IMR-90 (cell line): ENCODE results near the gene ACTRT2. TPM values are rescaled to one million over a fixed set of nuclear protein-coding genes. Genes with fewer than 3 reads are reported as not detected.

Experiments used
- ATAC-seq: fragments of 200-7000 bp; cut with Tn5 transposase; 2 replicates; pipeline ENCODE4 v1.9.1; 2020; ENCODE audit warnings: low read depth, mild to moderate bottlenecking, moderate library complexity
- BruUV-seq: library from RNA; stranded (reverse); fragments of 400-500 nt; replicated peaks from 2 replicates; lab custom pipeline; 2021; lab: Mats Ljungman, UMichigan
- CTCF ChIA-PET: fragments of 300-600 bp; formaldehyde crosslinking; extraction: SDS; loops from one replicate; lab custom pipeline; 2021; ENCODE audit warnings: antibody characterized with exemption; lab: Yijun Ruan, JAX
- POLR2A ChIA-PET: fragments of 300-600 bp; sonication (Branson Sonifier 250); formaldehyde crosslinking; loops from one replicate; lab custom pipeline; 2022; ENCODE audit warnings: antibody characterized with exemption; ENCODE audit not compliant: unreplicated experiment; lab: Charles Lee
- DNase-seq: peaks from one replicate; pipeline ENCODE4 v3.0.0; 2013
- H2AFZ ChIP-seq: replicated peaks from 2 replicates; pipeline ENCODE3; 2013; ENCODE audit warnings: low read length, mild to moderate bottlenecking; ENCODE audit not compliant: poor library complexity
- H2AK5ac ChIP-seq: 2 replicates; pipeline ENCODE4 v1.6.1; 2013; ENCODE audit warnings: low read depth, low read length, inconsistent platforms
- H2AK9ac ChIP-seq: replicated peaks from 2 replicates; pipeline ENCODE3; 2013; ENCODE audit warnings: mild to moderate bottlenecking, low read depth, low read length, moderate library complexity; ENCODE audit not compliant: poor library complexity
- H2BK120ac ChIP-seq: 2 replicates; pipeline ENCODE4 v1.6.1; 2013; ENCODE audit warnings: low read depth, low read length, inconsistent platforms
- H2BK15ac ChIP-seq: 3 replicates; pipeline ENCODE4 v1.6.1; 2013; ENCODE audit warnings: low read depth, low read length, inconsistent platforms
- H2BK20ac ChIP-seq: 2 replicates; pipeline ENCODE4 v1.6.1; 2013; ENCODE audit warnings: low read depth, mild to moderate bottlenecking, inconsistent platforms, low read length, moderate library complexity
- H2BK5ac ChIP-seq: 2 replicates; pipeline ENCODE4 v1.6.1; 2013; ENCODE audit warnings: mild to moderate bottlenecking, low read depth, low read length, inconsistent platforms; ENCODE audit not compliant: poor library complexity, severe bottlenecking
- H3K14ac ChIP-seq: replicated peaks from 2 replicates; pipeline ENCODE4 v1.6.1; 2013; ENCODE audit warnings: low read depth, low read length, inconsistent platforms
- H3K18ac ChIP-seq: 2 replicates; pipeline ENCODE4 v1.6.1; 2013; ENCODE audit warnings: low read depth, low read length, control low read depth
- H3K23ac ChIP-seq: 2 replicates; pipeline ENCODE4 v1.6.1; 2013; ENCODE audit warnings: low read depth, low read length, inconsistent platforms
- H3K27ac ChIP-seq: 2 replicates; pipeline ENCODE4 v1.5.1; 2013; ENCODE audit warnings: mild to moderate bottlenecking, control low read depth, low read length; ENCODE audit not compliant: insufficient read depth
- H3K27me3 ChIP-seq: 2 replicates; pipeline ENCODE4 v1.6.1; 2013; ENCODE audit warnings: low read length; ENCODE audit not compliant: control insufficient read depth, insufficient read depth
- H3K36me3 ChIP-seq: 2 replicates; pipeline ENCODE4 v1.6.1; 2013; ENCODE audit warnings: low read length, mixed read lengths; ENCODE audit not compliant: control insufficient read depth, insufficient read depth
- H3K4ac ChIP-seq: 2 replicates; pipeline ENCODE4 v1.6.1; 2013; ENCODE audit warnings: low read depth, low read length, inconsistent platforms
- H3K4me1 ChIP-seq: 2 replicates; pipeline ENCODE4 v1.6.1; 2013; ENCODE audit warnings: low read length, mixed read lengths; ENCODE audit not compliant: control insufficient read depth, insufficient read depth
- H3K4me2 ChIP-seq: 2 replicates; pipeline ENCODE4 v1.6.1; 2013; ENCODE audit warnings: low read depth, mild to moderate bottlenecking, control low read depth, low read length, moderate library complexity
- H3K4me3 ChIP-seq: 2 replicates; pipeline ENCODE4 v1.5.1; 2013; ENCODE audit warnings: low read depth, mild to moderate bottlenecking, control low read depth, low read length, moderate library complexity; ENCODE audit not compliant: insufficient read depth
- H3K56ac ChIP-seq: 2 replicates; pipeline ENCODE4 v1.6.1; 2013; ENCODE audit warnings: low read length, inconsistent platforms; ENCODE audit not compliant: insufficient read depth; ENCODE audit errors: extremely low read depth
- H3K79me1 ChIP-seq, 2 experiments: 2 replicates each; pipeline ENCODE4 v1.6.1; 2013; ENCODE audit warnings: low read length in 2 of 2, inconsistent platforms in 1 of 2, low read depth in 1 of 2
- H3K9ac ChIP-seq: 2 replicates; pipeline ENCODE4 v1.6.1; 2013; ENCODE audit warnings: low read depth, low read length, control low read depth
- H3K9me1 ChIP-seq: 2 replicates; pipeline ENCODE4 v1.6.1; 2013; ENCODE audit warnings: low read length, inconsistent platforms; ENCODE audit not compliant: insufficient read depth
- H3K9me3 ChIP-seq: 2 replicates; pipeline ENCODE4 v1.6.1; 2013; ENCODE audit warnings: low read length; ENCODE audit not compliant: control insufficient read depth, insufficient read depth
- H4K20me1 ChIP-seq: 2 replicates; pipeline ENCODE4 v1.6.1; 2013; ENCODE audit warnings: low read length, inconsistent platforms; ENCODE audit not compliant: insufficient read depth
- H4K5ac ChIP-seq: 2 replicates; pipeline ENCODE4 v1.6.1; 2013; ENCODE audit warnings: mild to moderate bottlenecking, low read depth, low read length, control low read depth
- H4K8ac ChIP-seq, 2 experiments: 2 replicates each; pipeline ENCODE4 v1.6.1; 2013; ENCODE audit warnings: low read depth in 2 of 2, low read length in 2 of 2, control low read depth in 1 of 2, inconsistent platforms in 1 of 2
- H4K91ac ChIP-seq: 2 replicates; pipeline ENCODE4 v1.6.1; 2013; ENCODE audit warnings: low read depth, low read length, inconsistent platforms; ENCODE audit not compliant: insufficient read depth
- CEBPB ChIP-seq: IDR thresholded peaks from 2 replicates; pipeline ENCODE4 v1.6.1; 2012; ENCODE audit warnings: low read depth, low read length, improper control_type of control experiment
- CHD1 ChIP-seq: IDR thresholded peaks from 2 replicates; pipeline ENCODE4 v1.6.1; 2012; ENCODE audit warnings: low read depth, low read length, improper control_type of control experiment
- MAFK ChIP-seq: IDR thresholded peaks from 2 replicates; pipeline ENCODE4 v1.6.1; 2012; ENCODE audit warnings: low read depth, low read length, improper control_type of control experiment
- MAZ ChIP-seq: IDR thresholded peaks from 2 replicates; pipeline ENCODE4 v1.6.1; 2012; ENCODE audit warnings: low read depth, mild to moderate bottlenecking, low read length, improper control_type of control experiment, moderate library complexity, borderline replicate concordance
- MXI1 ChIP-seq: IDR thresholded peaks from 2 replicates; pipeline ENCODE4 v1.6.1; 2012; ENCODE audit warnings: low read depth, mild to moderate bottlenecking, low read length, moderate library complexity, borderline replicate concordance
- NFE2L2 ChIP-seq: fragments of 150-350 bp; IDR thresholded peaks from 2 replicates; pipeline ENCODE4 v1.6.1; 2016; ENCODE audit warnings: low read depth, mild to moderate bottlenecking, low read length
- RAD21 ChIP-seq: IDR thresholded peaks from 2 replicates; pipeline ENCODE4 v1.6.1; 2012; ENCODE audit warnings: low read length, improper control_type of control experiment
- RCOR1 ChIP-seq: IDR thresholded peaks from 2 replicates; pipeline ENCODE4 v1.6.1; 2012; ENCODE audit warnings: mild to moderate bottlenecking, low read length, improper control_type of control experiment; ENCODE audit not compliant: insufficient replicate concordance
- RFX5 ChIP-seq: IDR thresholded peaks from 2 replicates; pipeline ENCODE4 v1.8.0; 2012; ENCODE audit warnings: low read depth, mild to moderate bottlenecking, low read length, moderate library complexity
- WGBS, 2 experiments: methylation state at CpG; one replicate each; pipeline versions ENCODE4 v1.1.5 to v1.1.7; 2013; ENCODE audit warnings: missing lambda C conversion rate in 2 of 2; ENCODE audit not compliant: insufficient read length in 1 of 2; ENCODE audit errors: extremely low coverage in 2 of 2; 5-methylcytosine and 5-hydroxymethylcytosine counted together
- dilution Hi-C: fragments of 300-500 bp; cut with HindIII; formaldehyde crosslinking; loops from one replicate; pipeline ENCODE4 v1.14.3; 2018; ENCODE audit warnings: low sequenced_read_pairs; ENCODE audit not compliant: unreplicated experiment
- in situ Hi-C: fragments of 300-500 bp; cut with MboI; formaldehyde crosslinking; loops from 3 replicates; pipeline ENCODE4 v1.14.3; 2019; ENCODE audit warnings: low sequenced_read_pairs, inconsistent platforms, mixed read lengths
- intact Hi-C: fragments of 100-400 bp; cut with micrococcal nuclease; formaldehyde crosslinking; loops from 2 replicates; pipeline ENCODE4 v1.10.0; 2022
- polyA plus RNA-seq, 3 experiments: library from polyadenylated mRNA; depleted of rRNA; stranded (reverse); fragments of >200 nt; gene quantifications; 2 replicates each; pipeline ENCODE4 v1.2.3, GENCODE V29; 2012; ENCODE audit warnings: low replicate concordance in 1 of 3
- total RNA-seq: library from RNA; depleted of rRNA; stranded (reverse); fragments of >200 nt; gene quantifications from 2 replicates; pipeline ENCODE4 v1.2.3, GENCODE V29; 2012
- TF ChIP-seq, protein P1 (sequence below): fragments of 150-350 bp; IDR thresholded peaks from 2 replicates; pipeline ENCODE4 v1.6.1; 2017; ENCODE audit warnings: mild to moderate bottlenecking, antibody characterized with exemption, low read length, low read depth
- TF ChIP-seq, protein P2 (sequence below): conservative IDR thresholded peaks from 2 replicates; pipeline ENCODE4 v1.5.1; 2012; ENCODE audit warnings: mild to moderate bottlenecking, low read depth, low read length, improper control_type of control experiment

ACTRT2 gene
- total and polyA plus RNA-seq, 2 of the 4 experiments (the other 2 are of a cell fraction), result not detected

DNA sequence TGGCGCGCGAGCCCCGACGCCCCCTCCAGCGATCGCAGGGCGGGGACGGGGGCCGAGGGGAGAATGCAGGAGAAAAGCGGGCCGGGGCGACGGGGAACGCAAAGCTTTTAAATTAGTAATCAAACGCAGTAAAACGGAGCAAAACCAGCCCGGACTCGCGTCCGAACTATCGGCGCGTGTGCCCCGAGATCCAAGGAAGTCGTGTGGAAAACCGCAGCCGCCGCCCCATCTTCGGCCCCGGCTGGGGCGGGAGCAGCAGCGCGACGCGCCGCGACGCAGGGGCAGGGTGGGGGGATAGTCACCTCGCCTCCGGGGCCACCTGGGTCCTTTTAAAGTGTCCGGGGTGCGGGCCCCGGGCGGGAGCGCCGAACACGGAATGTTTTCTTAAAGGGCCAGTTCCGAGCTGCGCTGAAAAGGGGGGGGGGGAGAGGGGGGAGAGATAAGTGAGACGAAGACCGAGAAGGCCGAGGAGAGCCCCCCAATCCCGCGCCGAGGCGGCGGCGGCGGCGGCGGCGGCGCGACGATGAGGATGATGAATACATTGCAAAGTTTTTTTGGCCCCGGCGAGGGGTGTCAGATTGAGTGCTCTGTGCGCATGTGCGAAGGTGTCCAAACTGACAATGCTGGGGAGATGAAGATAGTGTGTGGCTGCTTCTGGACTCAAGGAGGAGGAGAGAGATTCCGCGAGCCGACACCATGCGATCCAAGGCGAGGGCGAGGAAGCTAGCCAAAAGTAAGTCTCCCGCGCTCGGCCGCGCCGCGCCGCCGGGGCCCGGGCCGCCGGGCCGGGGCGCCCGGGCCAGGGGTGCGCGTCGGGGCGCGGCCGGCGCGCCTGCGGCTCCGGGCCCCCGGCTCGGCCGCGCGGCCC is 47.5 kb downstream of the ACTRT2 start, which contains the start of gene PRDM16 (continued):
- TF ChIP-seq CEBPB, result no peak

DNA sequence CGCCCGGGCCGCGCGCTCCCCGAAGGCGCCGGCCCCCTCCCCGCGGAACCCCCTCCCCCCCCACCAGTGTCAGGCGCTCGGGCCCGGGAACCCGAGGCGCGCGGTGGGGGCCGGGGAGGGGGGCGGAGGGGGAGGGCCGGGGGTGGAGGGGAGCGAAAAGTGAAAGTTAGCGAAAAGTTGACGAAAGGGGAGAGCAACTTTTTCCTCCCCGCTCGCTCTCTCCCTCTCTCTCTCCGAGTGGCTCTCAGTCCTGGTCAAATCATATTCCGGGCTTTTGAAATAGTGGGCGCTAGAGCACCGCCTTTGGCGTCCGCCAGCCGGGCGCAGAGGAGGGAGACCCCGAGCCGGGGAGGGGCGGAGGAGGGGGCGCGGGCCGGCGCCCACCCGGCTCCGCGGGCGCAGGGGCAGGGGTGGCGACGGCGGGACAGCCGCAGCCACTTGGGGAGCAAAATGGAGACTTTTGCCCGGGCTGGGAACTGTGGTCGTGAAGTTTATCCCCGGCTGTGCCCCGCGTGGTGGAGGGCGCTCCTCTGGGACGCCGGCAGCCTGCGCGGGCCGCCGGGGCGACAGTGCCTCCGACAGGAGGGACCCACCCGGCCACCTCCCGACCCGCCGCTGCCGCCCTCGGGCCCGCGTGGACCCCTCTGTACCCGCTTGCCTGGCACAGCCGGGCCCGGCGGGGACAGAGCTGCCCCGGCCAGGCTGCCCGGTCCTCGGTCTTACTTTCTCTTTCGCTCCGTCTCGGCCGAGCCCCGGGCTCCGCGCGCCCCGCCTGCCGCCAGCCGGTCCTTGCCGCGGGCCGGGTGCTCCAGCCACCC is 48.4 kb downstream of the ACTRT2 start:
- no peak overlapping the region for H2BK20ac ChIP-seq
- H3K27ac ChIP-seq, result no peak overlapping the region
- H3K27me3 ChIP-seq, result peaks cover 77% of the 10 kb centered on the region
- no peak overlapping the region for H3K14ac ChIP-seq
- H3K36me3 ChIP-seq, result no peaks in the 10 kb centered on the region
- peaks cover 2% of the 10 kb centered on the region; the same call in 1 of the 2 replicates for H3K4me1 ChIP-seq
- ATAC-seq, result peak; percentile 77
- H2AFZ ChIP-seq, result peak overlapping the region; percentile 72
- no peak overlapping the region for H3K9ac ChIP-seq
- dilution Hi-C loops (no loop called here), intact Hi-C loops (loop anchor here (1.0 to 10.0 kb wide), 3 partner anchors 245 to 657 kb away; partner anchors contain the start of gene PEX10), in situ Hi-C loops (loop anchor here (25.0 kb wide), 1 partner anchor 632 kb away; no protein-coding TSS in a partner anchor)
- H3K4ac ChIP-seq, result no peak overlapping the region
- H3K79me1 ChIP-seq, result no peaks in the 10 kb centered on the region
- H2AK9ac ChIP-seq, result no peak overlapping the region
- H3K23ac ChIP-seq, result no peak overlapping the region
- peak; percentile 19 for DNase-seq
- no peak overlapping the region for H3K56ac ChIP-seq
- peak overlapping the region; percentile 48 for H3K4me3 ChIP-seq
- ChIA-PET POLR2A (no interaction called here), CTCF (no interaction called here)
- no peaks in the 10 kb centered on the region for H3K9me3 ChIP-seq
- no peak overlapping the region for H2BK120ac ChIP-seq
- H3K4me2 ChIP-seq, result no peak overlapping the region; the same call in 1 of the 2 replicates
- H2BK5ac ChIP-seq, result no peak overlapping the region
- H3K9me1 ChIP-seq, result no peaks in the 10 kb centered on the region
- no peak overlapping the region for H2BK15ac ChIP-seq
- no peaks in the 10 kb centered on the region for H4K20me1 ChIP-seq
- 1% methylated on average over 19 of the region's 91 CpGs; no CpG with 5 or more reads in 1 of the 2 experiments for WGBS, 2 experiments
- BruUV-seq, result no TSS peak
- no peak overlapping the region for H2AK5ac ChIP-seq
- no peak overlapping the region for H4K5ac ChIP-seq
- H4K91ac ChIP-seq, result no peak overlapping the region
- H3K18ac ChIP-seq, result no peak overlapping the region
- H4K8ac ChIP-seq, result no peak overlapping the region
- no peak for TF ChIP-seq RFX5
- TF ChIP-seq, protein P1, sequence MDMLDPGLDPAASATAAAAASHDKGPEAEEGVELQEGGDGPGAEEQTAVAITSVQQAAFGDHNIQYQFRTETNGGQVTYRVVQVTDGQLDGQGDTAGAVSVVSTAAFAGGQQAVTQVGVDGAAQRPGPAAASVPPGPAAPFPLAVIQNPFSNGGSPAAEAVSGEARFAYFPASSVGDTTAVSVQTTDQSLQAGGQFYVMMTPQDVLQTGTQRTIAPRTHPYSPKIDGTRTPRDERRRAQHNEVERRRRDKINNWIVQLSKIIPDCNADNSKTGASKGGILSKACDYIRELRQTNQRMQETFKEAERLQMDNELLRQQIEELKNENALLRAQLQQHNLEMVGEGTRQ, result no peak
- no peak for TF ChIP-seq CHD1
- TF ChIP-seq, protein P2, sequence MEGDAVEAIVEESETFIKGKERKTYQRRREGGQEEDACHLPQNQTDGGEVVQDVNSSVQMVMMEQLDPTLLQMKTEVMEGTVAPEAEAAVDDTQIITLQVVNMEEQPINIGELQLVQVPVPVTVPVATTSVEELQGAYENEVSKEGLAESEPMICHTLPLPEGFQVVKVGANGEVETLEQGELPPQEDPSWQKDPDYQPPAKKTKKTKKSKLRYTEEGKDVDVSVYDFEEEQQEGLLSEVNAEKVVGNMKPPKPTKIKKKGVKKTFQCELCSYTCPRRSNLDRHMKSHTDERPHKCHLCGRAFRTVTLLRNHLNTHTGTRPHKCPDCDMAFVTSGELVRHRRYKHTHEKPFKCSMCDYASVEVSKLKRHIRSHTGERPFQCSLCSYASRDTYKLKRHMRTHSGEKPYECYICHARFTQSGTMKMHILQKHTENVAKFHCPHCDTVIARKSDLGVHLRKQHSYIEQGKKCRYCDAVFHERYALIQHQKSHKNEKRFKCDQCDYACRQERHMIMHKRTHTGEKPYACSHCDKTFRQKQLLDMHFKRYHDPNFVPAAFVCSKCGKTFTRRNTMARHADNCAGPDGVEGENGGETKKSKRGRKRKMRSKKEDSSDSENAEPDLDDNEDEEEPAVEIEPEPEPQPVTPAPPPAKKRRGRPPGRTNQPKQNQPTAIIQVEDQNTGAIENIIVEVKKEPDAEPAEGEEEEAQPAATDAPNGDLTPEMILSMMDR, result peak; percentile 41
- TF ChIP-seq MAFK, result no peak
- peak; percentile 29; the same call in 1 of the 2 replicates for TF ChIP-seq MAZ
- no peak for TF ChIP-seq RCOR1
- TF ChIP-seq NFE2L2, result no peak
- TF ChIP-seq RAD21, result peak; percentile 30
- no peak for TF ChIP-seq MXI1
